ENCODE results near the gene CUZD1. TPM values are rescaled to one million over a fixed set of nuclear protein-coding genes. Genes with fewer than 3 reads are reported as not detected.

Gene CUZD1
- polyA plus RNA-seq, 1 donor = 0.90 TPM

Other genes starting within 250 kb of the CUZD1 start
- not detected for gene C10orf120, start 146.0 kb downstream of the CUZD1 start, polyA plus RNA-seq
- gene FAM24B, start 33.7 kb upstream of the CUZD1 start, polyA plus RNA-seq = 4.1 TPM
- gene FAM24A, start 64.8 kb upstream of the CUZD1 start, polyA plus RNA-seq = not detected
- gene C10orf88, start 108.4 kb upstream of the CUZD1 start, polyA plus RNA-seq = 11.4 TPM
- 6.8 TPM for gene PSTK, start 134.5 kb upstream of the CUZD1 start, polyA plus RNA-seq
- 18.2 TPM for gene IKZF5, start 162.9 kb upstream of the CUZD1 start, polyA plus RNA-seq
- gene ACADSB, start 163.1 kb upstream of the CUZD1 start, polyA plus RNA-seq = 19.6 TPM